Head of caudate nucleus (tissue), 42 donors: ENCODE measurements around the gene MRTFA.
"Not testable (repeated sequence)": the region's sequence is repeated elsewhere in the genome, so short reads cannot be mapped to it uniquely, and the experiment has no call there.

Experiments
- DNase-seq, 42 donors: peaks; one replicate each; pipeline versions ENCODE4 v3.0.0 to v3.0.0-alpha.2; 2020 to 2021; ENCODE audit warnings: mixed read lengths in 7 of 42
- intact Hi-C: fragments of 100-400 bp; cut with DNase I; formaldehyde crosslinking; loops from one replicate; pipeline ENCODE4 v1.15.0; 2022

MRTFA gene

DNA sequence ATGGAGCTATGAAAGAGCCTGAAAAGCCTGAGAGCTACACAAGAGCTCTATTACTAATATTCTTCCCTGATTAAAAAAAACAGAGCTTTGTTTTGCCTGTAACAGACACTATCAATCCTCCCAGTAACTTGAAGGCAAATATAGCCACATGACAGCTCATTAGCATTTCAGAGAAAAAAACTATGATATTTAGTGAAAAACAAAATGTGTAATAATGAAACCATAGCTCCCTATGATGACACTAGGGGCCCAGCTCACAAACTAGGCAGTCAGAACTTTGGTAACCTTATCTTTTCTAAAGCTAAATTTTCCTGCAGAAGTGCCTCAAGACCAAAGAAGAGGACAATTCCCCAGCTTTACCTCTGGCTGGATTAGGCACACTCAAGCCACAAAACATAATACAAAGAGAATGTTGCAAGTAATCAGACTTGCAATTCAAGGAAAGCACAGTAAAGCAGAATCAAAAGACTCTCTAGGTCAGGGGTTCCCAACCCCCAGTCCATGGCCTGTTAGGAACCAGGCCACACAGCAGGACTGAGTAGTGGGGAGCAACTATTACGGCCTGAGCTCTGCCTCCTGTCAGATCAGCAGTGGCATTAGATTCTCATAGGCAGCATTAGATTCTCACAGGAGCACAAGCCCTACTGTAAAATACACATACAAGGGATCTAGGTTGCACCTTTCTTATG lies 53.3 kb downstream of the MRTFA start:
- intact Hi-C loops, result no loop called here
- no peak for DNase-seq

DNA sequence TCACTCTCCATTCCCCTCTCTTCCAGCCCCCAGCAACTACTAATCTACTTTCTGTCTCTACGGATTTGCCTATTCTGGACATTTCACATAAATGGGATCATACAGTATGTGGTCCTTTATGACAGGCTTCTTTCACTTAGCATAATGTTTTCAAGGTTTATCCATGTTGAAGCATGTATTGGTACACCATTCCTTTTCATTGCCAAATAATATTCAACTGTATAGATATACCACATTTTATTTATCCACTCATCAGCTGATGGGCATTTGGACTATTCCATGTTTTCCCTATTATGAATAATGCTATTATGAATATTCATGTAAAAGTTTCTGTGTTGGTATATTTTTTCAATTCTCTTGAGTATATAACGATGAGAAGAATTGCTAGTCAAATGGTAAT lies 54.5 kb downstream of the MRTFA start:
- no peak for DNase-seq
- intact Hi-C loops, result no loop called here

DNA sequence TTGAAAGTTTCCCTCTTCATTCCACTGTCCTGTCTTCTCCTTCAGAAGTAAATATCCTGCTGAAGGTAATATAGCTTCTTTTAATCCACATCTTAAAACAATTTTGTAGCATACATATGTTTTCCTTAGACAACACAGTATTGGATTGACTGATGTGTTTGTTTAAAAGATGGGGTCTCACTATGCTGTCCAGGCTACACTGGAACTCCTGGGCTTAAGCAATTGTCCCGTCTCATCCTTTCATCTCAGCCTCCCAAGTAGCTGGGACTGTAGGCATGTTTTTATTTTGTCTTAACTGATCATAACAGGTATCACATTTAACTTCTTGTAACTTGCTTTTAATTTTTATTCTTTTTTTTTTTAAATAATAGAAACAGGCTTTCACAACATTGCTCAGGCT lies 55.9 kb downstream of the MRTFA start:
- intact Hi-C loops, result no loop called here
- no peak for DNase-seq

DNA sequence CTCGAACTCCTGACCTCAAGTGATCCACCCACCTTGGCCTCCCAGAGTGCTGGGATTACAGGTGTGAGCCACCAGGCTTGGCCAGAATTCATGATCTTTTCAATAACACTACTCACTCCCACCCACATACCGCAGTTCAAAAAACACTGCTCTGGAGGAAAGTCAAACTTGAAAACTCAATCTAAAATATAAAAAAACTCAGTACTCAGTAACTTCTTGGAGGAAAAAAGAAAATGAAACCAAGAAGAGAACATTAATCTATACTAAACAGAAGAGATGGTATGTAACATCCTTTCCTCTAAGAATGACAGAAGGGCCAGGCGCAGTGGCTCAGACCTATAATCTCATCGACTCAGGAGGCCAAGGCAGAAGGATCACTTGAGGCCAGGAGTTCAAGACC lies 58.3 kb downstream of the MRTFA start:
- DNase-seq, result no peak
- intact Hi-C loops, result no loop called here

DNA sequence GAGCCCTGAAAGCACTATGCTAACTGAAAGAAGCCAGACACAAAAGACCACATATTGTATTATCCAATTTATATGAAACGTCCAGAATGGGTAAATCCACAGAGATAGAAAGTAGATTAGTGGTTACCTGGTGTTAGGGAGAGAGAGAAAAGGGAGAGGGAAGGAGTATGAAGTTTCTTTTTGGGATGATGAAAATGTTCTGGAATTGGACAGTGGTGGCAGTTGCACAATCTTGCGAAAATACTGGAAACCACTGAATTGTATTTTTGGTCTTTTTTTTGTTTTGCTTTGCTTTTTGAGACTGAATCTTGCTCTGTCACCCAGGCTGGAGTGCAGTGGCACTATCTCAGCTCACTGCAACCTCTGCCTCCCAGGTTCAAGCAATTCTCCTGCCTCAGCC lies 63.5 kb downstream of the MRTFA start:
- intact Hi-C loops, result no loop called here
- no peak for DNase-seq

DNA sequence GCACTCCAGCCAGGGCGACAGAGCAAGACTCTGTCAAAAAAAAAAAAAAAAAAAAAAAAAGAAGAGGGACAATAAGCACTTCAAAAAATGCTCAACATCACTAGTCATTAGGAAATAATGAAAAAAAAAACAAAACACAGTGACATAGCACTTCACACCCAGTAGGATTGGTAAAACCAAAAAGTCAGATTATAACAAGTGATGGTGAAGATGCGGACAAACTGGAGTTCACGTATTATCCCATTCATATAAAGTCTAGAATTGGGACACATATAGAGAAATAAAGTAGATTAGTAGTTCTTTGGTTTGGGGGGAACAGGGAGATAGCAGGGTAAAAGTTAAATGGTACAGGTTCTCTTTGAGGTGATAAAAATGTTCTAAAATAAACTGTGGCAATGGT lies 64.6 kb downstream of the MRTFA start:
- no peak for DNase-seq
- intact Hi-C loops, result no loop called here

DNA sequence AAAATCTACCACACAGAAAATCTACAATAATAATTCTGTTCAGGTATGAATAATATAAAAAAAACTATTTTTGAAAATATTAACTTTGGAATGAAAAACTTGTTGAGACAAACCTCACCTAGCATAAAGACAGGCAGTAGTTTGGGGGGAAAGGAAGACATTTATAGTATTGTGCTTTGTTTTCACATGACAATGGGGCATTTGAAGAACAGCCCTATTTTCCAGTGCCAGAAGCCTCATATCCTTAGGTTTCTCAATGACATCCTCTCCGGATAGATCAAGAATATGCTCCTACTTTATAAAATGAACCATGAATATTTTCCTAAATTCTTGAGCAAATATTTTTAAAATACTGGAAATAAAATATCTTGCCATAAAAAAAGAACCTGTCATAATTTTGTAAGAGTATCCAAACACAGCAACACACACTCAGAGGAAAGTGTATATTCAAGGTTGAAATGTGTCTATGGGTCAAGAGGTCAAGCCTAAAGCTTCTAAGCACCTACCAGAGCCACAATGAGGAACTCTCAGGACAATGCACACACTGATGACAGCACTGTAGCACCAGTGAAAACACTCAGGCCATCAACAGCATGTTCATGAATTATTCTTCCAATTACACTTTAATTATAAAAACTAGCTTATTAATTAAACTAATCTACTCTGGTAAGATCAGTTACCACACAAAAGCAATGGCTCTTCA lies 68.7 kb downstream of the MRTFA start:
- intact Hi-C loops, result no loop called here
- DNase-seq, result peak in 4 of 42 donors; percentile 4 to 52 (median 28)

DNA sequence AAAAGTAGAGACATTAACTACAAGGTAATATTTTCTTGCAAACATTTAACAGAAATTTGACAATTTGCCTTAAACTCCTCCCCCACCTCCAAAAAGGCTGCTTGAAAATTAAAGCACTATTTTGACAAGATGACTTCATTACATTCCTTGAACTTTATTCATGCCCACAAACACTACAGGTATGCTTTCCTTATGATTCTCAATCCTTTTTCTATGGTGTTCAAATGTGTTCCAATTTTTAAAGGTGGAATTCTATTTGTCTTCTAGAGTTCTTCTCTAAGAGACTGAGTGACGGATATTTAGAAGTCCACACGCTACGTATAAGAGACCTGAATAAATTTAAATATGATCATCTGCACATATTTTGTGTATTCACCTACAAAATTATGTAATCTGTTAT lies 69.4 kb downstream of the MRTFA start:
- no peak for DNase-seq
- intact Hi-C loops, result no loop called here

DNA sequence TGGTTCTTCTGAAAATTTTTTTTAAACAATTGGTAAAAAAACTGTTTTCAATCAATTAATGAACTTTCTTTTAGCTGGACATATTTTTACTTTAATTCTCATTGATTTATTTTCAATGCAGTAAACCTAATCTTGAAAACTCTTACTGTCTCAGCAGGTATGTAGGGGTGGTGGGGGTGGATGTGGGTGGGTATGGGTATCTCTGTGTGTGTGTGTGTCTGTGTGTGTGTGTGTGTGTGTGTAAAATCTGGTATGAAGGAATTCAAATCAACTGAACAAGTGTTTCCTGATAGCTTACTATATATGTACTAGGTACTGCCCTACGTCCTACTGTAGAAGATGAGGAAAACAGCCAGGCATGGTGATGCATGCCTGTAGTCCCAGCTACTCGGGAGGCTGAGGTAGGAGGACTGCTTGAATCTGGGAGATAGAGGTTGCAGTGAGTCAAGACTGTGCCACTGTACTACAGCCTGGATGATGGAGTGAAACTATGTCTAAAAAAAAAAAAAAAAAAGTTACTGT lies 75.5 kb downstream of the MRTFA start:
- no peak for DNase-seq
- intact Hi-C loops, result no loop called here

DNA sequence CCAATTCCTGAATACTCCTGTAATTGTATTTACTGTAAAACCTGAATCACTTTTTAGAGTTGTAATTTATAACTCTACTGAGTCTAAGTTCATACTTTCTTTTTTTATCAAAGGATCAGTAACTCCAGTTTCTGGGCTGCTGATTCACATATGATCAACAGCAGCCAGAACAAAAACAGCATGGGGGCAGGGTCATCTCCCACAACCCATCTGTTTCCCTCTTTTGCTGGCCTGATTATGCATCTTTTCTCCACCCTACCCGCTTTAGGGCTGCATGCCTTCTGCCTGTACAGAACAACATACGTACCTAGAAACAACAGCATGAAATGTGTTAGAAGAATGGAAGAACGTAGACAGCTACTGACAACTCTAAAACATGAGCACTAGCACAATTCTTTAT lies 76.0 kb downstream of the MRTFA start:
- intact Hi-C loops, result no loop called here
- DNase-seq, result no peak

DNA sequence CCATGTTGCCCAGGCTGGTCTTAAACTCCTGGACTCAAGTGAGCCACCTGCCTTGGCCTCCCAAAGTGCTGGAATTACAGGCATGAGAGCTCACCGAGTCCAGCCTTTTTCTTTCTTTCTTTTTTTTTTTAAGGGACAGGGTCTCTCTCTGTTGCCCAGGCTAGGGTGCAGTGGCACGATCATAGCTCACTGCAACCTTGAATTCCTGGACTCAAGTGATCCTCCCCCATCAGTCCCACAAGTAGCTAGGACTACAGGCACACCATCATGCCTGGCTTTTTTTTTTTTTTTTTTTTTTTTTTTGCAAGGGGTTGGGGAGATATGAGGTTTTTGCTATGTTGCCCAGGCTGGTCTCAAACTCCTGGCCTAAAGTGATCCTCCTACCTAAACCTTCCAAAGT lies 78.5 kb downstream of the MRTFA start:
- intact Hi-C loops, result no loop called here
- DNase-seq, result no peak

DNA sequence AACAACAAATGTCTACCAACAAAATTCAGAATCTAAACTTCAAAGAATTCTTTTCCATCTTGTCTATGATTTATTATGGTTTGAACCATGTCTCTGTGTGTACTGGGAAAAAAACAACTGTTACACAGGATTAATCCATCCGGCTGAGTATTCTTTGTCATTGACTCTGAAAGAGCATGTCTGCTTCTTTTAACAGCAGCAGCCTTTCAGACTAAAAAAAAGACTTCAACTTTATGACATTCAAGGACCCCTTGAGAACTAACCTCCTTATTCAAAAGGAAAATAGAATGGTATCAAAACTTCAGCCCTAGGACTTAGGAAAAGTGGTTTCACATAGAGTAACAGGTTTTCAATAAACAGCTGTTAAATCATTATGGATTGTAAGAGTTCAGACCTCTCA lies 79.9 kb downstream of the MRTFA start:
- intact Hi-C loops, result no loop called here

DNA sequence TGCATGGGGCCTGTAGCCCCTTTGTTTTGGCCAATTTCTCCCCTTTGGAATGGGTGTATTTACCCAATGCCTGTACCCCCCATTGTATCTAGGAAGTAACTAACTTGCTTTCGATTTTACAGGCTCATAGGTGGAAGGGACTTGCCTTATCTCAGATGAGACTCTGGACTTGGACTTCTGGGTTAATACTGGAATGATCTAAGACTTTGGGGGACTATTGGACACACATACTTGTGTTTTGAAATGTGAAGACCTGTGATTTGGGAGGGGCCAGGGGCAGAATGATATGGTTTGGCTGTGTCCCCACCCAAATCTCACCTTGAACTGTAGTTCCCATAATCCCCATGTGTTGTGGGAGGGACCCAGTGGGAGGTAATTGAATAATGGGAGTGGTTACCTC lies 82.5 kb downstream of the MRTFA start:
- intact Hi-C loops, DNase-seq: not testable (repeated sequence)

More for the DNA sequence above, 79.9 kb downstream of the MRTFA start:
- DNase-seq, result no peak

DNA sequence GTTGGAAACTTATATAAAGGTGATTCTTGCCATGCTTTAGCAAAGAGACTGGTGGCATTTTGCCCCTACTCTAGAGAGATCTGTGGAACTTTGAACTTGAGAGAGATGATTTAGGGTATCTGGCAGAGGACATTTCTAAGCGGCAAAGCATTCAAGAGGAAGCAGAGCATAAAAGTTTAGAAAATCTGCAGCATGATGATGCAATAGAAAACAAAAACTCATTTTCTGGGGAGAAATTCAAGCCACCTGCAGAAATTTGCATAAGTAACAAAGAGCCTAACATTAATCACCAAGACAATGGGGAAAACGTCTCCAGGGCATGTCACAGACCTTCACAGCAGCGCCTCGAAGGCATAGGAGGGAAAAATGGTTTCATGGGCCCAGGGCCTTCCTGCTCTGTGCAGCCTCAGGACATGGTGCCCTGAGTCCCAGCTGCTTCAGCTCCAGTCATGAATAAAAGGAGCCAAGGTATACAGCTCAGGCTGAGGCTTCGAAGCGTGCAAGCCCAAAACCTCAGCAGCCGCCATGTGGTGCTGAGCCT lies 83.4 kb downstream of the MRTFA start:
- DNase-seq, result no peak
- intact Hi-C loops, result no loop called here

DNA sequence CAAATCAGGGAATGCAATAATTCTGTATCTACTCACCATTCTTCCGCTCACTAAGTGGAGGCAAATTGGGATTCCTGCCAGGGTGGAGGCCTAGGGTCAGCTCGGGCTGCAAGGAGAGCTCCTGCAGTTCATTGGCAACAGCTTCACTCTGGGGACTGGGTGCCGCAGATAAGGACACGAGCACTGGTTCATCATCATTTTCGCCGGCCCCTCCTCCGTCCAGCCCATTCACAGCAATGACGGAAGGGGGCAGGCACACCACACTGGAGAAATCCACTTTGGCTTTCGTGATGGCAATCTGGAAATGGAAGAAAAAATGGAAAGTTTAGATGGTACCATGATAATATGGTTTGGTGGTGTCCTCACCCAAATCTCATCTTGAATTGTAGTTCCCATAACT lies 84.4 kb downstream of the MRTFA start:
- intact Hi-C loops, result no loop called here
- no peak for DNase-seq

DNA sequence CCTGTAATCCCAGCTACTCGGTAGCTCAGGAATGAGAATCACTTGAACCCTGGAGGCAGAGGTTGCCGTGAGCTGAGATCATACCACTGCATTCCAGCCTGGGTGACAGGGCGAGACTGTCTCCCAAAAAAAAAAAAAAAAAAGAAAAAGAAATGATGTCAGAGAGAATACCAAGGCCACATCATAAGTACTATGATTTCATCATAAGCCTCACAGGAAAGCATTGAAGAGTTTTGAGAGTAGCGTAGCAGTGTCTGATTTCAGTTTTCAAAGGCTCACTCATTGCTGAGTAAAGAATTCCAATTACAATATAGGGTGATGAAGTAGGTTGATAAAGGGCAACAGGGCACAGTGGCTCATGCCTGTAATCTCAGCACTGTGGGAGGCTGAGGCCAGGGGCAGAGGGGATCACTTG lies 88.8 kb downstream of the MRTFA start:
- no peak for DNase-seq
- intact Hi-C loops, result no loop called here

DNA sequence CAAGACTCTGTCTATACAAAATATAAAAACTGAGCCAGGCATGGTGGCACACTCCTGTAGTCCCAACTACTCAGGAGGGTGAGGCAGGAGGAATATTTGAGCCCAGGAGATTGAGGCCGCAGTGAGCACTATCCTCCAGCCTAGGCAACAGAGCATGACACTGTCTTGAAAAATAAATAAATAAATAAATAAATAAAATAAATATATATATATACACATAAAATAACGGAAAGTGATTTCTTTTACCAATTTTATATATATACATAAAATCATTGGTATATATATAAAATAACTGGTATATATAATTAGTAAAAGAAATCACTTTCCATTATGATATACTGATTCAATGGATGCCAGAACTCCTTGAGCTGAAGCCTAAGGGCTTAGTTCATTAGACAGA lies 91.8 kb downstream of the MRTFA start:
- intact Hi-C loops, result no loop called here
- no peak for DNase-seq

DNA sequence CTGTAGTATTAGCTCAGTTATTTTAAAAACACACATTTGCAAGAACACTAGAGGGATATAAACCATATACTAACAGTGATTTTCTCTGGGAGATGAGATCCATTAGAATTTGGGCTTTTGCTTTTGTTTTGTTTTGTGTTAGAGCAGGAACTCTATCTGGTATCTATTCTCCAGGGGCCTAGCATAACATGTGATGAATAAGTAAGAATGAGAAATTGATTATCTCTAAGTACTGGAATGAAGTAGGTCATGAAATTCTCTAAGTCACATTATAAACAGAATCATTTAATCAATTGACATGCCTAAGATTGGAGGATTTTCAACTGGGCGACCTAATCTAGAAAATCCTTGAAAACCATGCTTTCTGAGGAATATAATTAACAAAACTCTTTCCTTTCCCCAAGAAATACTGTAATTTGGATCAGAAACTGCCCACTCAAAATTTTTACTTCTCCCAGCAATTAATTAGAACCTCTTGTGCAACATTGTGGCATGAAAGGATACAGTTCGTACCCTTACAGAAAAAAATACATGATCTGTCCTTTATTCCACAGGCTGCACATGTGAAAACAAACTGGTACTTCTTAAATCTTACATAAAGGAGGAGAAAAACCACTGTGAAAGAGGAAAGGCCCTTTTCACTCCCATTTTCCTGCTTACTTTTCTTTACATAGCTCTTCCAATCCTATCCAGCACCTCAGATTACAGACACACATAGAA lies 93.5 kb downstream of the MRTFA start:
- intact Hi-C loops, result no loop called here
- DNase-seq, result no peak

DNA sequence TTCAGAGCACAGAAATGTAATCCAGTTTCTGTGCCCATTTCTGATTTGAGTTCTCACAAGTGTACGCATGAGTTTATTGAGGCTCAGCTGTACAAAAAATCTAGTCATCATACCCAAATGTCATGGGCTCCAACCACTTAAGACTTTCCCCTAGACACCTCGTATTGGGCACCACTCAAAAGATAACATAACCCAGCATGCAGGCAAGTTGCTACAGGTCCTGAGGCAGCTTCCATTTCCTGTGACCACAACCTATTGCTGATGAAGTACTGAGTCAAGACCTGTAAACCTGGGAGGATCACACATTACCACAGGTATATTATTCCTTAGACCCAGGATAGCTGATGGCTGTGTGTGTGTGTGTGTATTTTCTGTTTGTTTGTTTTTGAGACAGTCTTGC lies 95.2 kb downstream of the MRTFA start:
- DNase-seq, result no peak
- intact Hi-C loops, result no loop called here

DNA sequence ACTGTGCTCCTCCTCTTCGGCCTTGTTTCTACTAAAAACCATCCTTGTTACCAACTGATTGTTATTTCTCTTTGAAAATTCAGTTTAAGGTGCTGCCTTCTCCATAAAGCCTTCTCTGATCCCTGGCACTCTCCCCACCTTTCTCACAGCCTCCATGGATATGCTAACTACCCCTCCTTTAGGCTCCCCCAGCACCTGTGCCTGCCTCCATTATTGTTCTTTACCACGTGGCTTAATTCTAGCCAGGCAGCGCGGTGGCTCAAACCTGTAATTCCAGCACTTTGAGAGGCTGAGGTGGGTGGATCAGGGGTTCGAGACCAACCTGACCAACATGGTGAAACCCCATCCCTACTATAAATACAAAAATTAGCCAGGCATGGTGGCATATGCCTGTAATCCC lies 96.3 kb downstream of the MRTFA start:
- intact Hi-C loops, result no loop called here

More for the DNA sequence above, 96.3 kb downstream of the MRTFA start:
- no peak for DNase-seq
